ENCODE measurements around the gene PFN1. TPM values are rescaled to one million over a fixed set of nuclear protein-coding genes. Genes with fewer than 3 reads are reported as not detected.
A peak's percentile ranks its signal among the peaks of the same experiment; 100 is the strongest.
"Not testable (repeated sequence)": the region's sequence is repeated elsewhere in the genome, so short reads cannot be mapped to it uniquely, and the experiment has no call there.

Gene PFN1
- total and polyA plus RNA-seq, 4 experiments from 2014 or later: 560 to 2,605 (median 1,406) TPM

DNA sequence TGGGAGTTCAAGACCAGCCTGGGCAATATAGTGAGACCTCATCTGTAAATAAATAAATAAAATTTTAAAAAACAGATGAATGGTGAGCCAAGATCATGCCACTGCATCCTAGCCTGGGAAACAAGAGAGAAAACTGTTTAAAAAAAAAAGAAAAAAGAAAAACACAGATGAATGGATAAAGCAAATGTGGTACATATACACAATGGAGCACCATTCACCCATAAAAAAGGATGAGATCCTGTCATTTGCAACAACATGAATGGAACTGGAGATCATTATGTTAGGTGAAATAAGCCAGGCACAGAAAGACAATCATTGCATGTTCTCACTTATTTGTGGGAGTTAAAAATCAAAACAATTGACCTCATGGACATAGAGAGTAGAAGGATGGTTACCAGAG, 41.7 kb downstream of the PFN1 start:
- POLR2A ChIA-PET (ENCODE audit: partially characterized antibody); H3K9me3 Mint-ChIP-seq; H3K27me3 Mint-ChIP-seq; H3K4me3 Mint-ChIP-seq; H3K9me3 ChIP-seq (ENCODE audit: control insufficient read depth in 1 of 2, low read length in 2 of 2); H3K36me3 ChIP-seq (ENCODE audit: insufficient read depth, low read length); intact Hi-C loops (cut with micrococcal nuclease); H3K27ac Mint-ChIP-seq; H3K27ac ChIP-seq (ENCODE audit: low read depth, low read length); H3K27me3 ChIP-seq (ENCODE audit: insufficient read depth, low read length); H3K36me3 Mint-ChIP-seq; DNase-seq; H3K4me3 ChIP-seq (ENCODE audit: low read length in 2 of 2): not testable (repeated sequence)
- peaks cover 14 to 24% (median 20%) of the 10 kb centered on the region in 4 donors for H3K4me1 Mint-ChIP-seq
- CTCF ChIA-PET (ENCODE audit: partially characterized antibody): interaction anchor here (3.4 kb wide), 1 partner anchor 60 kb away, joined by 24 read pairs; the partner anchor contains the start of gene SPAG7
- peaks cover 32% of the 10 kb centered on the region for H3K4me1 ChIP-seq (ENCODE audit: insufficient read depth, low read length)

GRCh38 chr17:4903051-4903818, 45.1 kb downstream of the PFN1 start, which contains the start of gene CHRNE:
Gene CHRNE, minus strand, starts transcription at chr17:4903098. Its CDS starts 35 bp downstream, at chr17:4903063.
- DNase-seq: peak; percentile 75 to 87 (median 79)
- Mint-ChIP-seq H3K4me3 (peak within 1 kb of the TSS; percentile 24 to 80 (median 69)), H3K4me1 (peaks cover 19 to 45% (median 37%) of the 10 kb centered on the region in 4 donors), H3K9me3 (no peaks in the 10 kb centered on the region), H3K27me3 (peaks cover 0 to 2% of the 10 kb centered on the region in 2 donors), H3K36me3 (peaks cover 0 to 1% of the 10 kb centered on the region in 2 donors), H3K27ac (peak within 1 kb of the TSS; percentile 83 to 94 (median 90))
- H3K4me1 ChIP-seq (ENCODE audit: insufficient read depth, low read length): peaks cover 41% of the 10 kb centered on the region
- H3K36me3 ChIP-seq (ENCODE audit: insufficient read depth, low read length): no peaks in the 10 kb centered on the region
- CTCF ChIA-PET (ENCODE audit: partially characterized antibody): interaction anchor here (0.7 to 4.9 kb wide), 23 partner anchors 9 to 336 kb away, joined by 3 to 23 read pairs (median 4); partner anchors contain the start of genes ARRB2, GLTPD2, PSMB6 and RNF167
- H3K9me3 ChIP-seq (ENCODE audit: control insufficient read depth in 1 of 2, low read length in 2 of 2): no peaks in the 10 kb centered on the region
- intact Hi-C loops (cut with micrococcal nuclease): loop anchor here (1.0 to 5.0 kb wide), 3 partner anchors 38 to 336 kb away; partner anchors contain the start of genes ARRB2, RNF167 and SLC25A11
- no peak within 1 kb of the TSS for H3K27ac ChIP-seq (ENCODE audit: low read depth, low read length)
- POLR2A ChIA-PET (ENCODE audit: partially characterized antibody): interaction anchor here (0.7 to 5.7 kb wide), 9 partner anchors 13 to 288 kb away, joined by 3 to 40 read pairs (median 5); partner anchors contain the start of genes ARRB2, PFN1, RNF167 and SLC25A11
- H3K27me3 ChIP-seq (ENCODE audit: insufficient read depth, low read length): no peaks in the 10 kb centered on the region
- no peak within 1 kb of the TSS for H3K4me3 ChIP-seq (ENCODE audit: low read length in 2 of 2)

GRCh38 chr17:4902540-4902939, 45.8 kb downstream of the PFN1 start:
- H3K27ac ChIP-seq (ENCODE audit: low read depth, low read length): no peak overlapping the region
- H3K27me3 ChIP-seq (ENCODE audit: insufficient read depth, low read length): no peaks in the 10 kb centered on the region
- H3K9me3 Mint-ChIP-seq: no peaks in the 10 kb centered on the region
- H3K27me3 Mint-ChIP-seq: peaks cover 0 to 2% of the 10 kb centered on the region in 2 donors
- H3K4me1 Mint-ChIP-seq: peaks cover 19 to 48% (median 38%) of the 10 kb centered on the region in 4 donors
- H3K36me3 ChIP-seq (ENCODE audit: insufficient read depth, low read length): no peaks in the 10 kb centered on the region
- peak overlapping the region in 5 of 8 donors; percentile 29 to 80 (median 57) for H3K4me3 Mint-ChIP-seq
- H3K36me3 Mint-ChIP-seq: peaks cover 0 to 1% of the 10 kb centered on the region in 2 donors
- peaks cover 39% of the 10 kb centered on the region for H3K4me1 ChIP-seq (ENCODE audit: insufficient read depth, low read length)
- no peak for DNase-seq
- peak overlapping the region; percentile 83 to 94 (median 90) for H3K27ac Mint-ChIP-seq
- intact Hi-C loops (cut with micrococcal nuclease): loop anchor here (2.0 to 5.0 kb wide), 2 partner anchors 38 to 335 kb away; partner anchors contain the start of genes RNF167 and SLC25A11
- ChIA-PET CTCF (ENCODE audit: partially characterized antibody) (interaction anchor here (0.7 to 4.9 kb wide), 17 partner anchors 10 to 196 kb away, joined by 3 to 23 read pairs (median 5); partner anchors contain the start of genes ARRB2, GLTPD2, PSMB6 and RNF167), POLR2A (ENCODE audit: partially characterized antibody) (interaction anchor here (0.8 to 5.7 kb wide), 9 partner anchors 12 to 193 kb away, joined by 3 to 40 read pairs (median 4); partner anchors contain the start of genes ARRB2, PFN1, RNF167 and SLC25A11)
- H3K4me3 ChIP-seq (ENCODE audit: low read length in 2 of 2): no peak overlapping the region
- no peaks in the 10 kb centered on the region for H3K9me3 ChIP-seq (ENCODE audit: control insufficient read depth in 1 of 2, low read length in 2 of 2)

DNA sequence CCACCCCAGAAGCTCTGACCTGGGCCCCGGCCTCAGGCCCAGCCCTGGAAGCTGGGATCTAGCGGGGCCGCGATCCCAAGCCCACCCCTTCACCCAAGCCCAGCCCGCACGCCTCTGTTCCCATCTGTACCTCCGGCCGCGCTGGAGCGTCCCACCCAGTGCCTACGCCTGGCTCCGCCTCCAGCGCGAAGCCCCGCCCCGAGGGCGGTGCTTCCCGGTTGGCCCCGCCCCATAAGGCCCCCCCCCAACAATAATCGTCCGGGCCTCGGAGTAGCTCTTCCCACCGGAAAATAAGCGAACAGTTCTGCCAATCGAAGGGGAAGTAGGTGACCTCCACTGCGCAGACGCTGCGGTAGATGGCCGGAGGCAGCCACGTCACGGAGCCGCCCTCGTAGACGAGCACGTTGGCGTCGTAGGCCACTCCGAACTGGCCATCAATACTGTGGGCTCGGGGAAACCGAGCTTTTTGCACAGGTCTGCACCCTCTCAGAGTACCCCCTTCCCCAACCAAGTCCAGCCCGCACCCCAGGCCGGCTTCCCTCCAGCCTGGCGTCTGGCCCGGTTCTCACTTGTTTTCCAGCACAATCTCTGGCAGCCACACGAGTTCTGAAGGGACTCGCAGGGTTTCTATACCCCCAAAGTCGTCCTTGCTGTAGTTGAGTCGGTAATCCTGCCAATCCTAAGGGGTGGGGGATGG, 46.5 kb downstream of the PFN1 start:
- peak overlapping the region; percentile 37 for H3K27ac ChIP-seq (ENCODE audit: low read depth, low read length)
- no peaks in the 10 kb centered on the region for H3K36me3 ChIP-seq (ENCODE audit: insufficient read depth, low read length)
- H3K27me3 ChIP-seq (ENCODE audit: insufficient read depth, low read length): no peaks in the 10 kb centered on the region
- intact Hi-C loops (cut with micrococcal nuclease): loop anchor here (2.0 to 5.0 kb wide), 2 partner anchors 39 to 334 kb away; partner anchors contain the start of genes RNF167 and SLC25A11
- ChIA-PET POLR2A (ENCODE audit: partially characterized antibody) (interaction anchor here (1.0 to 5.7 kb wide), 6 partner anchors 11 to 193 kb away, joined by 3 to 40 read pairs (median 15); partner anchors contain the start of genes PFN1, RNF167 and SLC25A11), CTCF (ENCODE audit: partially characterized antibody) (interaction anchor here (0.8 to 4.9 kb wide), 12 partner anchors 11 to 192 kb away, joined by 3 to 23 read pairs (median 4); partner anchors contain the start of genes ARRB2, CAMTA2, GLTPD2 and PSMB6)
- H3K27ac Mint-ChIP-seq: peak overlapping the region; percentile 88 to 99 (median 97)
- peak overlapping the region in 5 of 8 donors; percentile 5 to 82 (median 45) for H3K4me3 Mint-ChIP-seq
- DNase-seq: peak in 2 of 5 donors; percentile 28 to 41
- H3K9me3 Mint-ChIP-seq: no peaks in the 10 kb centered on the region
- H3K4me1 Mint-ChIP-seq: peaks cover 19 to 48% (median 34%) of the 10 kb centered on the region in 4 donors
- peaks cover 0 to 2% of the 10 kb centered on the region in 2 donors for H3K27me3 Mint-ChIP-seq
- H3K4me3 ChIP-seq (ENCODE audit: low read length in 2 of 2): no peak overlapping the region
- peaks cover 0 to 6% of the 10 kb centered on the region in 2 donors for H3K36me3 Mint-ChIP-seq
- H3K4me1 ChIP-seq (ENCODE audit: insufficient read depth, low read length): peaks cover 39% of the 10 kb centered on the region
- no peaks in the 10 kb centered on the region for H3K9me3 ChIP-seq (ENCODE audit: control insufficient read depth in 1 of 2, low read length in 2 of 2)

GRCh38 chr17:4901108-4901647, 47.2 kb downstream of the PFN1 start:
- peak in 1 of 5 donors; percentile 32 for DNase-seq
- H3K36me3 Mint-ChIP-seq: peaks cover 1 to 11% of the 10 kb centered on the region in 2 donors
- Histone ChIP-seq H3K36me3 (ENCODE audit: insufficient read depth, low read length) (no peaks in the 10 kb centered on the region), H3K27ac (ENCODE audit: low read depth, low read length) (peak overlapping the region; percentile 37), H3K9me3 (ENCODE audit: control insufficient read depth in 1 of 2, low read length in 2 of 2) (no peaks in the 10 kb centered on the region), H3K27me3 (ENCODE audit: insufficient read depth, low read length) (no peaks in the 10 kb centered on the region), H3K4me3 (ENCODE audit: low read length in 2 of 2) (no peak overlapping the region), H3K4me1 (ENCODE audit: insufficient read depth, low read length) (peaks cover 39% of the 10 kb centered on the region)
- no peaks in the 10 kb centered on the region for H3K9me3 Mint-ChIP-seq
- H3K27me3 Mint-ChIP-seq: peaks cover 0 to 2% of the 10 kb centered on the region in 2 donors
- peaks cover 19 to 48% (median 34%) of the 10 kb centered on the region in 4 donors for H3K4me1 Mint-ChIP-seq
- H3K4me3 Mint-ChIP-seq: peak overlapping the region; percentile 78 to 90 (median 82)
- intact Hi-C loops (cut with micrococcal nuclease): loop anchor here (5.0 kb wide), 1 partner anchor 334 kb away; no protein-coding TSS in a partner anchor
- peak overlapping the region; percentile 88 to 99 (median 97) for H3K27ac Mint-ChIP-seq
- ChIA-PET CTCF (ENCODE audit: partially characterized antibody) (interaction anchor here (1.0 to 4.9 kb wide), 8 partner anchors 8 to 192 kb away, joined by 3 to 23 read pairs (median 10); partner anchors contain the start of genes ARRB2, CAMTA2, GLTPD2 and SPAG7), POLR2A (ENCODE audit: partially characterized antibody) (interaction anchor here (1.1 to 5.7 kb wide), 8 partner anchors 11 to 197 kb away, joined by 3 to 40 read pairs (median 15); partner anchors contain the start of genes PELP1, PFN1, RNF167 and SLC25A11)

Measured in CD4-positive, alpha-beta memory T cell (primary cell).